ENCODE data around the gene PERP. TPM values are rescaled to one million over a fixed set of nuclear protein-coding genes. Genes with fewer than 3 reads are reported as not detected.
A peak's percentile ranks its signal among the peaks of the same experiment; 100 is the strongest.
"Not testable (repeated sequence)": the region's sequence is repeated elsewhere in the genome, so short reads cannot be mapped to it uniquely, and the experiment has no call there.

The PERP gene
- total RNA-seq, 2 donors from 2014 or later, result 2.2 to 5.7 TPM

DNA sequence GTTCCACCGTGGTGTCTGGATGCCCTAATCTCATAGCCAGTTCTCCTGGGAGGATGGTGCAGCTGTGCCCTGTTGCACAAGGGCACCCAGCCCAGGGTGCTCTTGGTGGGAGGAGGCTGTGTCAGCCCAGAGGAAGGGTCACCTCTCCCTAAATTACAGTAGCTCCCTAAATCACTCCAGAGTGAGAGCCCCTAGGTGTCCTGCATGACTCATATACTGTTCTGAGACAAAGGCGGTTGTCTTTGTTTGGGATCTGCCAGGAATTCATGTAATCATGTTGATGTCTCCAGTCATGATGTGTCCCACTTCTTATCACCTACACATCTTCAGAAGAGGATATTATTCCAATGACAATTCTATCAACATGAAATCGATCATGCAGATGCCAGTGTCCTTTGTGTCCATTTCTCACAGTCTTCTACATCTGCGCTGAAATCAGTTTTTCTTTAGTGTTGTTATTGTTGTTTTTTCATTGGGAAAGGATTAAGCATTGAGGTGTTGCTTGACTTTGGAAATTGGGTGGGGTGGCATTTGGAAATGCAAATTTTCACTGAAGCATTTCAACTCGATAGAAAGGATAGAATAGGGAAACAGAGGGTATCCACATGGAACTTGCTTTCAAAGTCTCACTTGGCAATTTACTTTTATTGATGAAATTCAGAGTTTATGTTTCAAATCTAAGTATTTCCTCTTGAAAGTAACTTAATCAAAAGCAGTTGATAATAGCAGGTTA lies 19.5 kb downstream of the PERP start:
- Mint-ChIP-seq H3K27ac (no peak overlapping the region), H3K36me3 (no peaks in the 10 kb centered on the region), H3K9me3 (no peaks in the 10 kb centered on the region)
- ATAC-seq (no peak), DNase-seq (ENCODE audit: low spot score in 2 of 2) (no peak)

DNA sequence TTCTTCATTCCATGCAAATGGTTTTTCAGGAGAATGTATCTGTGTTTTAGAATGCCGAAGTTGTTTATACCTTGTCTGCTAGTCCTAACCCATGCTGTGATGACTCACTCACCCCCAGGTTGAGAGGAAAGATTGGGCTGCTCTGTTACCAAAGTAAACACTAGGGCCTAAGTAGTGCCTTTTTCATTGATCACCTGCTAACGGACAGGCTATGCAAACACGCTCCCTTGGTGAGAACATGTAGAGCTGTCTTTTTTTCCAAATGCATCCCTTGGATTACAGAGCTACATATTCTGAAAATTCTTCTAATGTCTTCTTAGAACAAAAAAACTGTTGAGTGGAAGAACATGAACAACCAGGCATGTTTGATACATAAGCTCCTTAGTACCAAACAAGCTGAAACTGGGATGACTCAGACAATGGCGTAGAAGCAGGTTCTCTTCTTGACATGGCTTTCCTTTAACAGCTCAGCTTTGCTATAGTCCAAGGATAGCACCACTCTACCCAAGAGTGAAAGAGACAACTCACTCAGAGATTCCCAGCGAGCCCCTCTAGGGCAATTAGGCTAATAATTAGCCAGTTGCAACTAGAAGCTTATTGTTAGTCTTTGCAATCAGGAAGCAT lies 20.5 kb downstream of the PERP start:
- ATAC-seq (peak in 1 of 2 donors; percentile 37), DNase-seq (ENCODE audit: low spot score in 2 of 2) (no peak)
- no peak overlapping the region for H3K27ac Mint-ChIP-seq
- H3K36me3 Mint-ChIP-seq, result no peaks in the 10 kb centered on the region
- no peaks in the 10 kb centered on the region for H3K9me3 Mint-ChIP-seq

DNA sequence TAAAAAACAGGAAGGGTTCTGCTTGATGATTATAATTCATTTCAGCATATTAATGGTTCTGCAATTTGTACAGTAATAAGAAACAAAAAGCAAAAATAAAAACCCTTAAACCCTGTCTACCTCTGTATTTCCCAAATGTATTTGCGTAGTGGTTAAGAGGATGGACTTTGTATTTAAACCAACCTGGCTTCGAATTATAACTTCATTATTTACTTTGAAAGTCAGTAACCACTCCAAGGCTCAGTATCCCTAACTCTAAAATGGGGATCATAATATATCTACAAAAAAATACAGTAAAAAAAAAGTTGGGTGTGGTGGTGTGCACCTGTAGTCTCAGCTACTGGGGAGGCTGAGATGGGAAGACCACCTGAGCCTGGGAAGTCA lies 21.4 kb downstream of the PERP start:
- H3K27ac Mint-ChIP-seq, result no peak overlapping the region
- DNase-seq (ENCODE audit: low spot score in 2 of 2) (no peak), ATAC-seq (no peak)
- no peaks in the 10 kb centered on the region for H3K9me3 Mint-ChIP-seq
- no peaks in the 10 kb centered on the region for H3K36me3 Mint-ChIP-seq

DNA sequence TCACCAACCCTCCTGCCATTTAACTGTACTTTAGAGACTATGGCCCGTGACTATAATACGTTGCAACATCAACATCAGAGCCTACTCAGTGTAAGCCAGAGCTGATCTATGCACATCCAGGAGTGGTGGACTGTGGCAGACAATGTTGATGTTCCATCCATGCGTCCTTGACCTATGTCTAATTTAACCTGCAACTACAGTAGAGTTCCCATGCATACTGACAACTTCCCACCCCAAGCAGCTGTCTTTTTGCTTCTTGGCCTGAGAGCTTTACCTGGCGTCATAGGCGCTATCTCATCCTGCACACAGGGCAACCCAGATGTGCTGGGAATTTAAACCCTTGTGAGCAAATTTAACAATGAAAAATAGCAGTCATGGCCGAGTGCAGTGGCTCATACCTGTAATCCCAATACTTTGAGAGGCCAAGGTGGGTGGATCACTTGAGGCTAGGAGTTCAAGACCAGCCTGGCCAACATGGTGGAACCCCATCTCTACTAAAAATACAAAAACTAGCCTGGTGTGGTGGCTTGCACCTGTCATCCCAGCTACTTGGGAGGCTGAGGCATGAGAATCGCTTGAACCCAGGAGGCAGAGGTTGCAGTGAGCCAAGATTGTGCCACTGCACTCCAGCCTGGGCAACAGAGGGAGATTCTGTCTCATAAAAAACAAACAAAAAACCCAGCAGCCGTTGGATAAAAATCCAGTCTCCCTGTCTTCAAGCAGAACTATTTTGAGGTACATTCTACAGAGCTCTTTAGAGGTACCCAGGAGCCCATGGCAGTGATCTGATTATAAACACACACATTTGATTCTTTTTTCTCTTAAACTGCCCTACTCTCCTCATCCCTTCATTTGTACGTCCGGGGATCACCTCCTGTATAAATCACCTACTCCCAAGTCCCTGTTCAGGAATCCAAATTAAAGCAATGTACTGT lies 22.0 kb downstream of the PERP start:
- Mint-ChIP-seq H3K9me3 (no peaks in the 10 kb centered on the region), H3K27ac (no peak overlapping the region), H3K36me3 (no peaks in the 10 kb centered on the region)
- ATAC-seq (no peak), DNase-seq (ENCODE audit: low spot score in 2 of 2) (no peak)

DNA sequence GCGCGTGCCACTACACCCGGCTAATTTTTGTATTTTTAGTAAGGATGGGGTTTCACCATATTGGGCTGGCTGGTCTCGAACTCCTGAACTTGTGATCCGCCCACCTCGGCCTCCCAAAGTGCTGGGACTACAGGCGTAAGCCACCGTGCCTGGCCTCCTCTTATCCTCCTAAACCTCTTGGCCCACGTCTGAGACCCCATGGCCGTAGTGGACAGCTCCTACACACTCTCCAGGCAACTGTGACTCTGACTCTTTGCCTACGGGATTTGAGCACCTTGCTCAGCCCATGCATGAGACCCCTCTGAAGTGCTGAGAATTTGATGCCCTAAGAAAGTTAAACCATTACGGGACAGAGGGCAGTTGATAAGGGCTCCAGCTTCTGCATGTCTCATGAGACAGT lies 25.0 kb downstream of the PERP start:
- Mint-ChIP-seq H3K9me3 (no peaks in the 10 kb centered on the region), H3K27ac (no peak overlapping the region), H3K36me3 (no peaks in the 10 kb centered on the region)
- ATAC-seq (no peak), DNase-seq (ENCODE audit: low spot score in 2 of 2) (no peak)

DNA sequence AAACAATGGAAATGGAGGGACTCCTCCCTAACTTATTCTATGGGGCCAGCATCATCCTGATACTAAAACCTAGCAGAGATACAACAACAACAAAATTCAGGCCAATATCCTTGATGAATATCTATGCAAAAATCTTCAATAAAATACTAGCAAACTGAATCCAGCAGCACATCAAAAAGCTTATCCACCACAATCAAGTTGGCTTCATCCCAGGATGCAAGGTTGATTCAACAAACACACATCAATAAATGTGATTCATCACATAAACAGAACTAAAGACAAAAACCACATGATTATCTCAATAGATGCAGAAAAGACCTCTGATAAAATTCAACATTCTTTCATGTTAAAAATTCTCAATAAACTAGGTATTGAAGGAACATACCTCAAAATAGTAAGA lies 27.7 kb downstream of the PERP start:
- not testable (repeated sequence) for DNase-seq (ENCODE audit: low spot score in 2 of 2); H3K9me3 Mint-ChIP-seq; H3K27ac Mint-ChIP-seq; H3K36me3 Mint-ChIP-seq; ATAC-seq

DNA sequence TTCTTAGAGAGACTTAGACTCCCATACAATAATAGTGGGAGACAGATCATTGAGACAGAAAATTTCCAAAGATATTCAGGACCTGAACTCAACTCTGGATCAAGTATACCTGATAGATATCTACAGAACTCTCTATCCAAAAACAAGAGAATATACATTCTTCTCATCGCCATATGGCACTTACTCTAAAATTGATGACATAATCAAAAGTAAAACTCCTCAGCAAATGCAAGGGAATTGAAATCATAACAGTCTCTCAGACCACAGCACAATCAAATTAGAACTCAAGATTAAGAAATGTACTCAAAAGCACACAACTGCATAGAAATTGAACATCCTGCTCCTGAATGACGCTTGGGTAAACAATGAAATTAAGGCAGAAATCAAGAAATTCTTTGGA lies 28.7 kb downstream of the PERP start:
- DNase-seq (ENCODE audit: low spot score in 2 of 2) (no peak), ATAC-seq (no peak)
- peaks cover 0 to 15% of the 10 kb centered on the region in 2 donors for H3K36me3 Mint-ChIP-seq
- no peak overlapping the region for H3K27ac Mint-ChIP-seq
- peaks cover 4 to 6% of the 10 kb centered on the region in 2 donors for H3K9me3 Mint-ChIP-seq

DNA sequence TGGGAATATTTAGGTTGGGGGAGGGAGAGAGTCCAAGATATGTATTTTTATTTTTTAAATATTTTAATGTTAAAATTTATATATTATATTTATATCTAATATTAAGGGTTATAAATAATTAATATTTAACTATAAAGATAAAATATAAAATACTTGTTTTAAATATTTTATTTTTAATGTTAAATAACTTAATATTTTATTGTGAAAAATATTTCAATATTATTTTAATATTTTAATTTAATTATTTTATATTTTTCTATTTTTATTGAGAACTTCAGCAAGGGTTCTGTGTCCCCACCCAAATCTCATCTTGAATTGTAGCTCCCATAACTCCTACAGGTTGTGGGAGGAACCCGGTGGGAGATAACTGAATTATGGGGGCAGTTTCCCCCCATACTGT lies 34.0 kb downstream of the PERP start:
- ATAC-seq (no peak), DNase-seq (ENCODE audit: low spot score in 2 of 2) (no peak)
- Mint-ChIP-seq H3K9me3 (peaks cover 6 to 8% of the 10 kb centered on the region in 2 donors), H3K36me3 (peaks cover 0 to 15% of the 10 kb centered on the region in 2 donors), H3K27ac (no peak overlapping the region)

DNA sequence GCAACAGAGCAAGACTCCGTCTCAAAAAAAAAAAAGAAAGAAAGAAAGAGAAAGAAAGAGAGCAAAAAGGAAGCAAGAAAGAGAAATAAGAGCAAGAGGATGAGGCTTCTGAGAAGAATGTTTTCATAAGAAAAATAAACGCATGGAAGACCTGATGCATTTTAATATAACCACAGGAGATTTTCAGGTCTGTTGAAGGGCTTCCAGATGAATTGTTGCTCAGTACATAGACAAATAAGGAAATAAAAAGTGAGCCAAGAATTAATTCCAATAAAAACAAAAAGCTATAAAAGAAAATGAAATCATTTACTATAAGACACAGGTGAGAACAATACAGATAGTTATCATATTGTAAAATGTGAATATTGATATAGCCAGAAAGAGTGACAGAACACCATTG lies 43.5 kb downstream of the PERP start:
- no peaks in the 10 kb centered on the region for H3K36me3 Mint-ChIP-seq
- ATAC-seq, result no peak
- H3K27ac Mint-ChIP-seq, result no peak overlapping the region
- H3K9me3 Mint-ChIP-seq, result no peaks in the 10 kb centered on the region
- DNase-seq (ENCODE audit: low spot score in 2 of 2), result no peak

DNA sequence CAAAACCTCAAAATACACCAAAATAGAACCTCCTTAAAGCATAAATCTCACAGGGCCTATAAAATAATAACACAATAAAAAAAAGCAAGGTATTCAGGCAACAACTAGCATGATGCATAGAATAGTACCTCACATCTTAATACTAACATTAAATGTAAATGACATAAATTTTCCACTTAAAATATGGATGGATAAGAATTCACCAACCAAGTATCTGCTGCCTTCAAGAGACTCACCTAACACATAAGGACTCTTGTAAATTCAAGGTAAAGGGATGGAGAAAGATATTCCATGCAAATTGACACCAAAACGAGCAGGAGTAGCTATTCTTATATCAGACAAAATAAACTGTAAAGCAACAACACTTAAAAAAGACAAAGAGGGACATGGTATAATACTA lies 52.2 kb downstream of the PERP start:
- Mint-ChIP-seq H3K27ac (no peak overlapping the region), H3K9me3 (peaks cover 0 to 9% of the 10 kb centered on the region in 2 donors), H3K36me3 (peaks cover 0 to 13% of the 10 kb centered on the region in 2 donors)
- DNase-seq (ENCODE audit: low spot score in 2 of 2), result no peak
- no peak for ATAC-seq

DNA sequence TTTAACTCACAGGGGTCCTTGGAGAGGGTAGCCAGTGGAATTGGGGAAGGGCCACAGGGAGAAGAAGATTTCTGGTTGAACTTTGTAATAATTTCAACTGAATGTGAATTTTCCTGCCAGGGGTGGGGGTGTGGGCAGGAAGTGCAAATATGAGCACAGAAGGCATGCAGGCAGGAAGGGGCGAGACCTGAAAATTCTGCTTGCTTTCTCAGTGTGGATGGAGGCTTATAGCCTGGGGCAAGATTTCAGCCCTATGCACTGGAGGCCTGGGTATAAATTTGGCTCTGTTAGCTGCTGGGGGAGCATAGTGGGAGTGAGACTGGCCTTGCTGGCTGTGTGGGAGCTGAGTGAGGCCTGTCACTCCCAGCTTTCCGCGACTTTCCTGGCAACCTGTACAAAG lies 54.4 kb downstream of the PERP start:
- ATAC-seq (no peak), DNase-seq (ENCODE audit: low spot score in 2 of 2) (no peak)
- Mint-ChIP-seq H3K27ac (no peak overlapping the region), H3K36me3 (peaks cover 0 to 12% of the 10 kb centered on the region in 2 donors), H3K9me3 (peaks cover 0 to 8% of the 10 kb centered on the region in 2 donors)

DNA sequence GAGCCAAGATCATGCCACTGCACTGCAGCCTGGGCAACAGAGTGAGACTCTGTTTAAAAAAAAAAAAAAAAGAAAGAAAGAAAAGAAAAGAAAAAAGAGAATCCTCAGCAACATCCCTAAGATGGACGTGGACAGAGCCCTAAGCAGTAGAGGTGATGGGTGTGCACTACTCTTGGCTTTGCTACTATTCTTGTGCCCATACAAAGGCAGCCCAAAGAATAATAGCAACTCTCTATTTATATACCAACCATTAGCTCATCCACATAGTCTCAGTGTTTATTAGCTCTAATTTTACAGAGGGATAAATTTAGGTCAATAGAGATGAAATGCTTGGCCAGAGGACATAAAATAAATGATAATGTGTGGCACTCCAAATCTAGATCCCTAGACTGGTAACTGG lies 62.2 kb downstream of the PERP start:
- Mint-ChIP-seq H3K9me3 (peaks cover 5% of the 10 kb centered on the region in 2 donors), H3K36me3 (no peaks in the 10 kb centered on the region), H3K27ac (no peak overlapping the region)
- ATAC-seq (no peak), DNase-seq (ENCODE audit: low spot score in 2 of 2) (no peak)

DNA sequence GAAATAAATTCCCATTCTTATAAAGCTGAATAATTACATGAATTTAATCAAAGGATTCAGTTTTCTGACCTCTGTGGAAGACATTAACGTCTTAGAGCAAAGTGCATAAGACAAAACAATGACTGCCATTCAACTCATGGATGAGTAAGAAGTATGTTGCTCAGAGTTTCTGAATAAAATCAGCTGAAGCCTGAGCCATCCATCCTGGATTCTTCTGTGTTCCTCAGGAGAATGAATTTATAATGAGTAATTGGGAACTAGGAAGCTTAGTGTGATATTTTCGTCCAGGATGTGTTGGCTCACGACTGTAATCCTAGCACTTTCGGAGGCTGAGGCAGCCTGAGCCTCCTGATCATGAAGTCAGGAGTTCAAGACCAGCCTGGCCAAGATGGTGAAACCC lies 62.8 kb downstream of the PERP start:
- no peak for ATAC-seq
- Mint-ChIP-seq H3K36me3 (no peaks in the 10 kb centered on the region), H3K27ac (no peak overlapping the region), H3K9me3 (peaks cover 5% of the 10 kb centered on the region in 2 donors)
- no peak for DNase-seq (ENCODE audit: low spot score in 2 of 2)

Other genes with a start within 250 kb of the PERP start
- 100 to 1,000 TPM; 217 to 268 TPM for gene TNFAIP3, start 240.2 kb downstream of the PERP start, total RNA-seq
- 1 to 10 TPM in 1 of 2 donors, under 1 TPM in 1; 0.11 to 9.5 TPM for gene ARFGEF3, start 54.5 kb upstream of the PERP start, total RNA-seq
- not detected for gene PBOV1, start 111.1 kb upstream of the PERP start, total RNA-seq

Measured in activated naive CD4-positive, alpha-beta T cell treated with anti-CD3 and anti-CD28 coated beads, Interleukin-2, amount 50 U/mL, for 72 hours (primary cell).